Karpas-422 (cell line): Measurements from ENCODE around the gene JDP2. TPM values are rescaled to one million over a fixed set of nuclear protein-coding genes. Genes with fewer than 3 reads are reported as not detected.
A peak's percentile ranks its signal among the peaks of the same experiment; 100 is the strongest.

Experiments
- DNase-seq: peaks from one replicate; pipeline ENCODE4 v3.0.0-alpha.2; 2015
- H2AFZ ChIP-seq: fragments of 200-600 bp; sonication (generic); 2 replicates; pipeline ENCODE4 v1.6.1; 2014; ENCODE audit warnings: antibody characterized with exemption, low read length, mixed read lengths
- H3K27ac ChIP-seq: fragments of 200-600 bp; sonication (generic); 2 replicates; pipeline ENCODE4 v1.5.1; 2014; ENCODE audit warnings: mild to moderate bottlenecking, low read length, moderate library complexity
- H3K27me3 ChIP-seq: fragments of 200-600 bp; sonication (generic); 2 replicates; pipeline ENCODE4 v1.6.1; 2014; ENCODE audit warnings: low read length, mixed read lengths
- H3K36me3 ChIP-seq: fragments of 200-600 bp; sonication (generic); 2 replicates; pipeline ENCODE4 v1.6.1; 2014; ENCODE audit warnings: low read length, mixed read lengths; ENCODE audit not compliant: insufficient read depth
- H3K4me1 ChIP-seq: fragments of 200-600 bp; sonication (generic); 2 replicates; pipeline ENCODE4 v1.6.1; 2014; ENCODE audit warnings: mild to moderate bottlenecking, low read length, mixed read lengths
- H3K4me2 ChIP-seq: fragments of 200-600 bp; sonication (generic); 2 replicates; pipeline ENCODE4 v1.6.1; 2014; ENCODE audit warnings: low read length, low read depth, mild to moderate bottlenecking; ENCODE audit not compliant: poor library complexity, severe bottlenecking
- H3K4me3 ChIP-seq: fragments of 200-600 bp; sonication (generic); 2 replicates; pipeline ENCODE4 v1.5.1; 2014; ENCODE audit warnings: mild to moderate bottlenecking, antibody characterized with exemption, low read length, mixed read lengths
- H3K79me2 ChIP-seq: fragments of 200-600 bp; sonication (generic); 2 replicates; pipeline ENCODE4 v1.6.1; 2014; ENCODE audit warnings: mild to moderate bottlenecking, low read length, mixed read lengths
- H3K9ac ChIP-seq: fragments of 200-600 bp; sonication (generic); 2 replicates; pipeline ENCODE4 v1.6.0; 2014; ENCODE audit warnings: low read length
- H3K9me2 ChIP-seq: fragments of 200-600 bp; sonication (generic), shearing (Covaris generic); replicated peaks from 2 replicates; pipeline ENCODE4 v1.6.0; 2014; ENCODE audit warnings: mild to moderate bottlenecking, low read length, moderate library complexity; ENCODE audit not compliant: insufficient read depth
- H3K9me3 ChIP-seq: fragments of 300-700, 200-600 bp; sonication (generic); 2 replicates; pipeline ENCODE4 v1.6.1; 2014; ENCODE audit warnings: low read length, mixed read lengths
- H4K20me1 ChIP-seq: fragments of 200-600 bp; sonication (generic); 2 replicates; pipeline ENCODE4 v1.6.1; 2014; ENCODE audit warnings: mild to moderate bottlenecking, antibody characterized with exemption, low read length, low read depth; ENCODE audit not compliant: insufficient read depth
- total RNA-seq: library from RNA; depleted of rRNA; stranded (reverse); fragments of >200 nt; shearing (Covaris generic); gene quantifications from 2 replicates; pipeline ENCODE4 v1.2.3, GENCODE V29; 2014; ENCODE audit warnings: low replicate concordance; rRNA removed

Gene JDP2
- total RNA-seq, 1 experiment from 2014 or later = 8.4 TPM

GRCh38 chr14:75522224-75522982 is 94.6 kb downstream of the JDP2 start, which contains the start of gene BATF:
Gene BATF (plus strand): TSS chr14:75522469. CDS start chr14:75522683, 214 bp downstream.
- no peaks in the 10 kb centered on the region for H3K36me3 ChIP-seq
- H3K27ac ChIP-seq = no peak within 1 kb of the TSS
- no peak within 1 kb of the TSS for H3K9ac ChIP-seq
- no peaks in the 10 kb centered on the region for H3K9me3 ChIP-seq
- no peaks in the 10 kb centered on the region for H3K9me2 ChIP-seq
- H4K20me1 ChIP-seq = no peaks in the 10 kb centered on the region; the same call in 1 of the 2 replicates
- H3K4me1 ChIP-seq = peaks cover 4% of the 10 kb centered on the region
- H3K27me3 ChIP-seq = no peaks in the 10 kb centered on the region
- no peaks in the 10 kb centered on the region for H3K79me2 ChIP-seq
- H3K4me3 ChIP-seq = no peak within 1 kb of the TSS
- DNase-seq = peak; percentile 51
- no peak within 1 kb of the TSS for H3K4me2 ChIP-seq
- no peak within 1 kb of the TSS for H2AFZ ChIP-seq

- H3K9ac ChIP-seq = no peak overlapping the region
- no peaks in the 10 kb centered on the region for H3K79me2 ChIP-seq
- H3K27me3 ChIP-seq = no peaks in the 10 kb centered on the region
- H3K4me3 ChIP-seq = no peak overlapping the region
- no peaks in the 10 kb centered on the region for H3K36me3 ChIP-seq
- no peaks in the 10 kb centered on the region for H3K9me3 ChIP-seq
- H3K27ac ChIP-seq = no peak overlapping the region
- no peak overlapping the region for H2AFZ ChIP-seq
- no peak for DNase-seq
- no peak overlapping the region for H3K4me2 ChIP-seq
- peaks cover 4% of the 10 kb centered on the region for H3K4me1 ChIP-seq
- no peaks in the 10 kb centered on the region for H3K9me2 ChIP-seq
- H4K20me1 ChIP-seq = no peaks in the 10 kb centered on the region; the same call in 1 of the 2 replicates
Observed at GRCh38 chr14:75522983-75523318, 95.1 kb downstream of the JDP2 start.

Other genes starting within 250 kb of the JDP2 start
- gene FOS, start 149.2 kb upstream of the JDP2 start, total RNA-seq = 3.8 and 5.5 TPM in 2 replicates
- gene BATF, start 94.4 kb downstream of the JDP2 start, total RNA-seq = not detected in 2 replicates
- gene FLVCR2, start 150.6 kb downstream of the JDP2 start, total RNA-seq = not detected in 2 replicates
- 19.1 and 48.8 TPM in 2 replicates for gene ERG28, start 232.9 kb downstream of the JDP2 start, total RNA-seq
- gene TTLL5, start 233.2 kb downstream of the JDP2 start, total RNA-seq = 28.6 and 53.7 TPM in 2 replicates